PC-3 (cell line): ENCODE data around the gene RBMX. TPM values are rescaled to one million over a fixed set of nuclear protein-coding genes. Genes with fewer than 3 reads are reported as not detected.

ENCODE experiments used
- ATAC-seq: fragments of 200-7000 bp; cut with Tn5 transposase; 2 replicates; pipeline ENCODE4 v1.9.1; 2020; ENCODE audit warnings: mild to moderate bottlenecking, moderate library complexity
- BruUV-seq: library from RNA; stranded (reverse); fragments of 400-500 nt; replicated peaks from 2 replicates; lab custom pipeline; 2021; lab: Mats Ljungman, UMichigan
- CTCF ChIA-PET: fragments of 300-600 bp; sonication (Branson Sonifier 250); formaldehyde crosslinking; loops from one replicate; lab custom pipeline; 2022; ENCODE audit warnings: antibody characterized with exemption; lab: Charles Lee
- POLR2A ChIA-PET: fragments of 300-600 bp; sonication (Branson Sonifier 250); formaldehyde crosslinking; loops from one replicate; lab custom pipeline; 2022; ENCODE audit warnings: antibody characterized with exemption; ENCODE audit not compliant: unreplicated experiment; lab: Charles Lee
- DNase-seq: peaks from one replicate; pipeline ENCODE4 v3.0.0-alpha.2; 2015
- H2AFZ ChIP-seq: fragments of 300-600 bp; sonication (generic); 2 replicates; pipeline ENCODE4 v1.6.0; 2016; ENCODE audit warnings: antibody characterized with exemption, low read length
- H3F3A ChIP-seq: fragments of 300-600 bp; sonication (generic); one replicate; pipeline ENCODE4 v1.6.0; 2017; ENCODE audit warnings: antibody characterized with exemption, low read length, control low read depth, mild to moderate bottlenecking; ENCODE audit not compliant: unreplicated experiment
- H3K27ac ChIP-seq: fragments of 300-600 bp; sonication (generic); 2 replicates; pipeline ENCODE4 v1.5.1; 2016; ENCODE audit warnings: mild to moderate bottlenecking, low read length
- H3K27me3 ChIP-seq: fragments of 300-600 bp; sonication (generic); 2 replicates; pipeline ENCODE4 v1.6.1; 2016; ENCODE audit warnings: low read length, mixed read lengths
- H3K36me3 ChIP-seq: fragments of 300-600 bp; sonication (generic); 2 replicates; pipeline ENCODE4 v1.6.1; 2016; ENCODE audit warnings: low read depth, mixed run types, low read length, mixed read lengths
- H3K4me1 ChIP-seq: fragments of 300-600 bp; sonication (generic); 2 replicates; pipeline ENCODE4 v1.5.1; 2016; ENCODE audit warnings: low read length; ENCODE audit not compliant: insufficient read depth
- H3K4me2 ChIP-seq: fragments of 300-600 bp; sonication (generic); 2 replicates; pipeline ENCODE4 v1.6.0; 2016; ENCODE audit warnings: low read length
- H3K4me3 ChIP-seq: fragments of 300-600 bp; sonication (generic); 2 replicates; pipeline ENCODE4 v1.5.1; 2016; ENCODE audit warnings: mild to moderate bottlenecking, low read length, mixed read lengths
- H3K79me2 ChIP-seq: fragments of 300-600 bp; sonication (generic); 2 replicates; pipeline ENCODE4 v1.6.1; 2017; ENCODE audit warnings: low read length, mixed read lengths
- H3K9ac ChIP-seq: fragments of 300-600 bp; sonication (generic); 2 replicates; pipeline ENCODE4 v1.6.0; 2016; ENCODE audit warnings: mild to moderate bottlenecking, low read length
- H3K9me2 ChIP-seq: fragments of 300-600 bp; sonication (generic); replicated peaks from 2 replicates; pipeline ENCODE4 v1.6.1; 2016; ENCODE audit warnings: mixed run types, low read length, mixed read lengths
- H3K9me3 ChIP-seq: fragments of 300-600 bp; sonication (generic); 2 replicates; pipeline ENCODE4 v1.6.1; 2016; ENCODE audit warnings: low read length, mixed read lengths
- H4K20me1 ChIP-seq: fragments of 300-600 bp; sonication (generic); 2 replicates; pipeline ENCODE4 v1.6.1; 2016; ENCODE audit warnings: low read length, mixed read lengths
- EZH2 ChIP-seq: fragments of 300-600 bp; sonication (generic); IDR thresholded peaks from one replicate; pipeline ENCODE4 v1.6.1; 2017; ENCODE audit warnings: antibody characterized with exemption, mild to moderate bottlenecking, low read length; ENCODE audit not compliant: unreplicated experiment
- EZH2phosphoT487 ChIP-seq: fragments of 300-600 bp; sonication (generic); IDR thresholded peaks from 2 replicates; pipeline ENCODE4 v1.6.1; 2018; ENCODE audit warnings: mild to moderate bottlenecking, antibody characterized with exemption, low read length, borderline replicate concordance
- intact Hi-C: fragments of 100-400 bp; cut with micrococcal nuclease; formaldehyde crosslinking; loops from 2 replicates; pipeline ENCODE4 v1.9.0; 2023
- total RNA-seq: library from RNA; depleted of rRNA; stranded (reverse); fragments of >200 nt; gene quantifications from 2 replicates; pipeline ENCODE4 v1.2.3, GENCODE V29; 2014
- TF ChIP-seq, protein P1 (sequence below): fragments of 300-600 bp; sonication (generic); conservative IDR thresholded peaks from 2 replicates; pipeline ENCODE4 v1.5.1; 2017; ENCODE audit warnings: antibody characterized with exemption, low read depth, mild to moderate bottlenecking, low read length

RBMX gene
- total RNA-seq, 1 experiment from 2014 or later: 288 TPM

DNA sequence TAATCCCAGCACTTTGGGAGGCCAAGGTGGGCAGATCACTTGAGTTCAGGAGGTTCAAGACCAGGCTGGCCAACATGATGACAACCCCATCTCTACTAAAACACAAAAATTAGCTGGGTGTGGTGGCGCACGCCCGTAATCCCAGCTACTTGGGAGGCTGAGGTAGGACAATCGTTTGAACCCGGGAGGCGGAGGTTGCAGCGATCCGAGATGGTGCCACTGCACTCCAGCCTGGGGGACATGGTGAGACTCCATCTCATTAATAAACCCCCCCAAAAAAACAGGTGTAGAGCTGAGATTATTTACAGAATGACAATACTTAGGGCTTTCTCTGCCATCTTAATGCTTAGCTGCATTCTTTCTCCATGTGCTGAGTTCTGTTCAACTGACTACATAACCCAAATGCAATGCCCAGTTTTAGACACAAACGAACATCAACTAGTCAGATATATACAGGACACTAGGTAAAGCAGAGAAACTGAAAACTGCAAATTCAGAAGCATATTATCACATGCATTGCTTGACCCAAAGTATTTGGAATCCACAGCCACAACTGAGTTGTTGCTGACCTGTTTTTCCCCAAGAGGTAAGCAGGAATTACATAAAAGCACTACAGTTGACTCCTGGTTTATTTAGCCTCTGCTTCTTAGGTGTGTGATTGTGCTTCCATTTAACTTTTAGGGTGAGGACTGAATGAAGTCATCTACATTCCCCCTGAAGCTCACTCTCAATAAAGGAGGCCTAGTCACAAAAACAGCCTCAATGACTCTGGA is 12.1 kb downstream of the RBMX start:
- intact Hi-C loops: loop anchor here (5.0 to 10.0 kb wide), 2 partner anchors 59 to 154 kb away; no protein-coding TSS in a partner anchor
- ATAC-seq: no peak
- Histone ChIP-seq H3K36me3 (peaks cover 58% of the 10 kb centered on the region), H3K9me2 (no peaks in the 10 kb centered on the region), H3K4me2 (no peak overlapping the region), H3K9me3 (no peaks in the 10 kb centered on the region), H3K27ac (no peak overlapping the region), H3K4me3 (no peak overlapping the region), H3F3A (no peaks in the 10 kb centered on the region), H3K4me1 (no peaks in the 10 kb centered on the region), H3K27me3 (no peaks in the 10 kb centered on the region), H2AFZ (no peak overlapping the region), H3K9ac (no peak overlapping the region), H4K20me1 (0 out of 2 replicates have a peak, but pooled peaks cover 19% of the 10 kb centered on the region), H3K79me2 (peaks cover 24% of the 10 kb centered on the region)
- no peak for DNase-seq
- TF ChIP-seq, protein P1, sequence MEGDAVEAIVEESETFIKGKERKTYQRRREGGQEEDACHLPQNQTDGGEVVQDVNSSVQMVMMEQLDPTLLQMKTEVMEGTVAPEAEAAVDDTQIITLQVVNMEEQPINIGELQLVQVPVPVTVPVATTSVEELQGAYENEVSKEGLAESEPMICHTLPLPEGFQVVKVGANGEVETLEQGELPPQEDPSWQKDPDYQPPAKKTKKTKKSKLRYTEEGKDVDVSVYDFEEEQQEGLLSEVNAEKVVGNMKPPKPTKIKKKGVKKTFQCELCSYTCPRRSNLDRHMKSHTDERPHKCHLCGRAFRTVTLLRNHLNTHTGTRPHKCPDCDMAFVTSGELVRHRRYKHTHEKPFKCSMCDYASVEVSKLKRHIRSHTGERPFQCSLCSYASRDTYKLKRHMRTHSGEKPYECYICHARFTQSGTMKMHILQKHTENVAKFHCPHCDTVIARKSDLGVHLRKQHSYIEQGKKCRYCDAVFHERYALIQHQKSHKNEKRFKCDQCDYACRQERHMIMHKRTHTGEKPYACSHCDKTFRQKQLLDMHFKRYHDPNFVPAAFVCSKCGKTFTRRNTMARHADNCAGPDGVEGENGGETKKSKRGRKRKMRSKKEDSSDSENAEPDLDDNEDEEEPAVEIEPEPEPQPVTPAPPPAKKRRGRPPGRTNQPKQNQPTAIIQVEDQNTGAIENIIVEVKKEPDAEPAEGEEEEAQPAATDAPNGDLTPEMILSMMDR: no peak
- TF ChIP-seq EZH2phosphoT487: no peak
- TF ChIP-seq EZH2: no peak
- no TSS peak for BruUV-seq
- ChIA-PET POLR2A (no interaction called here), CTCF (no interaction called here)

DNA sequence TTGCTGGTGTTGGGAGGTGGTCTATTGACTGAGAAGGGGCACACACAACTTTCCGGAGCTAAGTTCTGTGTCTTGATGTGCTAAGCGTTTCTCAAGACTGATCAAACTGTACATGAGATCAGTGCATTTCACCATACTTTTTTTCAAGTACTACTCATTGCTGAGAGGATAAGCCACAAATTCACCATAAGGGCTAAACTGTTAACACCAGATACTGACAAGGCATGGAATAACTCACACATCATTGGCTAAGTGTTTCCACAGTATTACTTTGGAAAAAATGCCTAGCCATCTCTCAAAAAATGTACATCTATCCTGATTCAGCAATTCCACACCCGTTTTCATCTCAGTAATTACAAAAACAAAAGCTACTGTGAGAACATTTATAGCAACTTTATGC is 13.0 kb downstream of the RBMX start:
- TF ChIP-seq EZH2phosphoT487 (no peak), EZH2 (no peak)
- TF ChIP-seq, protein P1: no peak
- Histone ChIP-seq H3F3A (no peaks in the 10 kb centered on the region), H3K4me3 (no peak overlapping the region), H3K36me3 (peaks cover 50% of the 10 kb centered on the region), H3K4me1 (no peaks in the 10 kb centered on the region), H3K9me3 (no peaks in the 10 kb centered on the region), H2AFZ (no peak overlapping the region), H3K9me2 (no peaks in the 10 kb centered on the region), H4K20me1 (0 out of 2 replicates have a peak, but pooled peaks cover 18% of the 10 kb centered on the region), H3K9ac (no peak overlapping the region), H3K4me2 (no peak overlapping the region), H3K27ac (no peak overlapping the region), H3K79me2 (peaks cover 24% of the 10 kb centered on the region), H3K27me3 (no peaks in the 10 kb centered on the region)
- intact Hi-C loops: loop anchor here (5.0 to 10.0 kb wide), 2 partner anchors 60 to 153 kb away; no protein-coding TSS in a partner anchor
- no TSS peak for BruUV-seq
- ATAC-seq (no peak), DNase-seq (no peak)
- ChIA-PET POLR2A (no interaction called here), CTCF (interaction anchor here (0.8 kb wide), 1 partner anchor 13 kb away, joined by 3 read pairs; the partner anchor contains the start of gene RBMX)

DNA sequence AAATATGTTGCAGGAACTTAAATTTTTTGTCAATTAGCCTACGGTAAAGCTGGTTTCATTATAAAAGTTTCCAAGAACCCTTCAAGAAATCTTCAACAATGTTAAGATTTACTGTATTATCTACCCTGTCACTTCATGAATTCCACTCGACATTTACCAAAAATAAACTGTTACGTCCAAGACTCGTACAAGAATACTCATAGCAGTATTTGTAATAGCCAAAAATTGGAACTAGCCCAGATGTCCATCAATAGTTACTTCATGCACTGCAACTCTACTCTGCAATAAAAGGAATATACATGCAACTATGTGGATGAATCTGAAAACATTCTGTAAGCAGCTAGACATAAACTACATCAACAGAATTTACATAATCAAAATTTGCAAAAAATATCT is 13.4 kb downstream of the RBMX start:
- ATAC-seq (no peak), DNase-seq (no peak)
- Histone ChIP-seq H4K20me1 (0 out of 2 replicates have a peak, but pooled peaks cover 14% of the 10 kb centered on the region), H3K4me2 (no peak overlapping the region), H3K27me3 (no peaks in the 10 kb centered on the region), H3K9me2 (no peaks in the 10 kb centered on the region), H3K9ac (no peak overlapping the region), H3K79me2 (peaks cover 20% of the 10 kb centered on the region), H3F3A (no peaks in the 10 kb centered on the region), H3K4me1 (no peaks in the 10 kb centered on the region), H3K36me3 (peaks cover 50% of the 10 kb centered on the region), H2AFZ (no peak overlapping the region), H3K9me3 (no peaks in the 10 kb centered on the region), H3K27ac (no peak overlapping the region), H3K4me3 (no peak overlapping the region)
- intact Hi-C loops: loop anchor here (5.0 to 10.0 kb wide), 2 partner anchors 60 to 152 kb away; no protein-coding TSS in a partner anchor
- ChIA-PET CTCF (interaction anchor here (0.8 kb wide), 1 partner anchor 14 kb away, joined by 3 read pairs; the partner anchor contains the start of gene RBMX), POLR2A (no interaction called here)
- BruUV-seq: no TSS peak
- TF ChIP-seq EZH2phosphoT487: no peak
- no peak for TF ChIP-seq EZH2
- TF ChIP-seq, protein P1: no peak
